Activated CD4-positive, CD25-positive, alpha-beta regulatory T cell treated with anti-CD3 and anti-CD28 coated beads, Interleukin-2, amount 50 U/mL, for 72 hours (primary cell): ENCODE measurements around the gene TRIM44.
"Not testable (repeated sequence)": the region's sequence is repeated elsewhere in the genome, so short reads cannot be mapped to it uniquely, and the experiment has no call there.

Source experiments
- DNase-seq: peaks from one replicate; pipeline ENCODE4 v3.0.0; 2021

The TRIM44 gene

GRCh38 chr11:35676611-35676965, 14.0 kb downstream of the TRIM44 start:
- DNase-seq: no peak

- DNase-seq: no peak
Observed at GRCh38 chr11:35677904-35678303, 15.3 kb downstream of the TRIM44 start.

GRCh38 chr11:35678471-35678870, 15.9 kb downstream of the TRIM44 start:
- no peak for DNase-seq

- DNase-seq: no peak
Observed at GRCh38 chr11:35678975-35679374, 16.4 kb downstream of the TRIM44 start.

- DNase-seq: no peak
Observed at GRCh38 chr11:35680506-35680905, 17.9 kb downstream of the TRIM44 start.

GRCh38 chr11:35681163-35681767, 18.7 kb downstream of the TRIM44 start:
- no peak for DNase-seq

GRCh38 chr11:35682230-35683173, 19.9 kb downstream of the TRIM44 start:
- DNase-seq: no peak

GRCh38 chr11:35683728-35684339, 21.3 kb downstream of the TRIM44 start:
- DNase-seq: no peak

- no peak for DNase-seq
Observed at GRCh38 chr11:35688023-35688422, 25.4 kb downstream of the TRIM44 start.

- no peak for DNase-seq
Observed at GRCh38 chr11:35689081-35689996, 26.8 kb downstream of the TRIM44 start.

GRCh38 chr11:35702126-35702525, 39.6 kb downstream of the TRIM44 start:
- DNase-seq: no peak

- DNase-seq: no peak
Observed at GRCh38 chr11:35709376-35709775, 46.8 kb downstream of the TRIM44 start.

GRCh38 chr11:35711173-35711910, 48.8 kb downstream of the TRIM44 start:
- no peak for DNase-seq

- no peak for DNase-seq
Observed at GRCh38 chr11:35711924-35712323, 49.3 kb downstream of the TRIM44 start.

- DNase-seq: no peak
Observed at GRCh38 chr11:35712533-35712932, 50.0 kb downstream of the TRIM44 start.

- DNase-seq: no peak
Observed at GRCh38 chr11:35714882-35715627, 52.5 kb downstream of the TRIM44 start.

- not testable (repeated sequence) for DNase-seq
Observed at GRCh38 chr11:35715677-35716076, 53.1 kb downstream of the TRIM44 start.

GRCh38 chr11:35717043-35717442, 54.5 kb downstream of the TRIM44 start:
- DNase-seq: no peak

- no peak for DNase-seq
Observed at GRCh38 chr11:35717520-35717919, 54.9 kb downstream of the TRIM44 start.

GRCh38 chr11:35721651-35722282, 59.2 kb downstream of the TRIM44 start:
- DNase-seq: no peak

- DNase-seq: no peak
Observed at GRCh38 chr11:35722641-35723040, 60.1 kb downstream of the TRIM44 start.
